Osteoblast (primary cell): Measurements from ENCODE around the gene ATOSA. TPM values are rescaled to one million over a fixed set of nuclear protein-coding genes. Genes with fewer than 3 reads are reported as not detected.

Experiments used
- DNase-seq: peaks from one replicate; pipeline ENCODE4 v3.0.0; 2011; ENCODE audit warnings: low spot score, mixed read lengths; ENCODE audit not compliant: insufficient read length; ENCODE audit errors: missing footprints
- H2AFZ ChIP-seq: 2 replicates; pipeline ENCODE4 v1.6.0; 2011; ENCODE audit warnings: mild to moderate bottlenecking, low read length
- H3K27ac ChIP-seq: 2 replicates; pipeline ENCODE4 v1.5.1; 2011; ENCODE audit warnings: mild to moderate bottlenecking, low read depth, low read length, moderate library complexity
- H3K27me3 ChIP-seq: 2 replicates; pipeline ENCODE4 v1.6.0; 2012; ENCODE audit warnings: mild to moderate bottlenecking, control low read depth, inconsistent platforms, low read length, moderate library complexity; ENCODE audit not compliant: insufficient read depth
- H3K36me3 ChIP-seq: 2 replicates; pipeline ENCODE4 v1.5.1; 2011; ENCODE audit warnings: mild to moderate bottlenecking, low read length, control low read depth, moderate library complexity; ENCODE audit not compliant: insufficient read depth
- H3K4me1 ChIP-seq: 2 replicates; pipeline ENCODE4 v1.5.1; 2011; ENCODE audit warnings: mild to moderate bottlenecking, low read length, control low read depth, moderate library complexity; ENCODE audit not compliant: insufficient read depth
- H3K4me2 ChIP-seq: 2 replicates; pipeline ENCODE4 v1.6.0; 2011; ENCODE audit warnings: mild to moderate bottlenecking, low read length; ENCODE audit not compliant: insufficient read depth
- H3K4me3 ChIP-seq: fragments of 200-600 bp; sonication (generic); 3 replicates; pipeline ENCODE4 v1.5.1; 2012; ENCODE audit warnings: mild to moderate bottlenecking, low read length, inconsistent platforms; ENCODE audit not compliant: insufficient read depth
- H3K79me2 ChIP-seq: 2 replicates; pipeline ENCODE4 v1.6.0; 2012; ENCODE audit warnings: mild to moderate bottlenecking, low read length, control low read depth, inconsistent platforms; ENCODE audit not compliant: insufficient read depth
- H3K9me3 ChIP-seq: 2 replicates; pipeline ENCODE4 v1.5.1; 2011; ENCODE audit warnings: low read depth, low read length, control low read depth
- H4K20me1 ChIP-seq: 2 replicates; pipeline ENCODE4 v1.6.0; 2012; ENCODE audit warnings: mild to moderate bottlenecking, low read length, control low read depth; ENCODE audit not compliant: insufficient read depth
- total RNA-seq: library from RNA; depleted of rRNA; stranded (reverse); fragments of >200 nt; gene quantifications from 2 replicates; pipeline ENCODE4 v1.2.3, GENCODE V29; 2012
- TF ChIP-seq, protein P1 (sequence below): IDR thresholded peaks from 2 replicates; pipeline ENCODE4 v1.5.1; 2011; ENCODE audit warnings: mild to moderate bottlenecking, low read depth, low read length, moderate library complexity; ENCODE audit errors: extremely low read depth

Gene ATOSA
- total RNA-seq, 1 donor: 34.4 TPM

DNA sequence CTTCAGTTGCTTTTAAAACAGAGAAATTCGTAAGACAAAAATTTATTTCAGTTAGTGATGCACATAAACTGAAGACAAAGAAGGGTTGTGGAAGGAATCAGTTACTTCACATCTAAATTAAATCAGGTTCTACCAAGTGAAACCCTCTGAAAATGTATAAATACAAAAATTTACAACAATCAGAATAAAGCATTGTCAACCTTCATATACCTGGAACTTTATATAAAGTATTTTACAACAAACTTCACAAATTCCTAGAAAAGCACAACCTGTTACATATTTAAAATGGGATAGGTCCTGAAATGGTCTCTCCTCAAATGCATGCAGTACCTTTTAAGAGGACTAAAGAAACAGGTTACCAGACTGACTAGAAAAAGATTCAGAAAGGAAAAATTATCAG, 26.9 kb downstream of the ATOSA start:
- Histone ChIP-seq H3K9me3 (no peaks in the 10 kb centered on the region), H3K27ac (peak overlapping the region; percentile 96), H2AFZ (no peak overlapping the region), H3K27me3 (no peaks in the 10 kb centered on the region), H3K4me3 (peak overlapping the region; percentile 65), H3K4me1 (peaks cover 49% of the 10 kb centered on the region), H3K36me3 (no peaks in the 10 kb centered on the region), H3K4me2 (peak overlapping the region; percentile 83), H4K20me1 (no peaks in the 10 kb centered on the region), H3K79me2 (peaks cover 13% of the 10 kb centered on the region)
- no peak for DNase-seq
- TF ChIP-seq, protein P1, sequence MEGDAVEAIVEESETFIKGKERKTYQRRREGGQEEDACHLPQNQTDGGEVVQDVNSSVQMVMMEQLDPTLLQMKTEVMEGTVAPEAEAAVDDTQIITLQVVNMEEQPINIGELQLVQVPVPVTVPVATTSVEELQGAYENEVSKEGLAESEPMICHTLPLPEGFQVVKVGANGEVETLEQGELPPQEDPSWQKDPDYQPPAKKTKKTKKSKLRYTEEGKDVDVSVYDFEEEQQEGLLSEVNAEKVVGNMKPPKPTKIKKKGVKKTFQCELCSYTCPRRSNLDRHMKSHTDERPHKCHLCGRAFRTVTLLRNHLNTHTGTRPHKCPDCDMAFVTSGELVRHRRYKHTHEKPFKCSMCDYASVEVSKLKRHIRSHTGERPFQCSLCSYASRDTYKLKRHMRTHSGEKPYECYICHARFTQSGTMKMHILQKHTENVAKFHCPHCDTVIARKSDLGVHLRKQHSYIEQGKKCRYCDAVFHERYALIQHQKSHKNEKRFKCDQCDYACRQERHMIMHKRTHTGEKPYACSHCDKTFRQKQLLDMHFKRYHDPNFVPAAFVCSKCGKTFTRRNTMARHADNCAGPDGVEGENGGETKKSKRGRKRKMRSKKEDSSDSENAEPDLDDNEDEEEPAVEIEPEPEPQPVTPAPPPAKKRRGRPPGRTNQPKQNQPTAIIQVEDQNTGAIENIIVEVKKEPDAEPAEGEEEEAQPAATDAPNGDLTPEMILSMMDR: no peak

DNA sequence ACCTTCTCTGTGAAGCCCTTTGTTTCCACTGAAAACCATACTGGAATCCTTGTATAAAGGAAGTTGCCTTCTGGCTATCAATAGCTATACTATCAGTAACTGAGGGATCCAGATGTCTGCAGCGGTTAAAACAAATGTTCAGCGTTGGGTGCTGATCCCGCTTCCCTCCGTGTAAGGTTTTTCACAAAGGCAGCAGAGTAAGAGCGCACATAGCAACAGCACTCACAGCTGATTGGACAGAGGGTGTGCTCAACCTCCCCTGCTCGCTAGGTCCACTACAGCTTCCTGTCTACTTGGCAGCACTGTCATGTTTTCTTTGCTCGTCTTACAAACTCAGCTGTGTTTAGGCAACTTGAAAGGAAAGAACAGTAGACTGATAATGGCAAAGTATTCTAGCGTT, 27.3 kb downstream of the ATOSA start:
- no peaks in the 10 kb centered on the region for H4K20me1 ChIP-seq
- H2AFZ ChIP-seq: peak overlapping the region; percentile 73
- H3K9me3 ChIP-seq: no peaks in the 10 kb centered on the region
- peaks cover 46% of the 10 kb centered on the region for H3K4me1 ChIP-seq
- H3K27me3 ChIP-seq: no peaks in the 10 kb centered on the region
- H3K27ac ChIP-seq: peak overlapping the region; percentile 96
- TF ChIP-seq, protein P1: no peak
- DNase-seq: peak; percentile 74
- peaks cover 13% of the 10 kb centered on the region for H3K79me2 ChIP-seq
- peak overlapping the region; percentile 83 for H3K4me2 ChIP-seq
- no peaks in the 10 kb centered on the region for H3K36me3 ChIP-seq
- H3K4me3 ChIP-seq: peak overlapping the region; percentile 65

DNA sequence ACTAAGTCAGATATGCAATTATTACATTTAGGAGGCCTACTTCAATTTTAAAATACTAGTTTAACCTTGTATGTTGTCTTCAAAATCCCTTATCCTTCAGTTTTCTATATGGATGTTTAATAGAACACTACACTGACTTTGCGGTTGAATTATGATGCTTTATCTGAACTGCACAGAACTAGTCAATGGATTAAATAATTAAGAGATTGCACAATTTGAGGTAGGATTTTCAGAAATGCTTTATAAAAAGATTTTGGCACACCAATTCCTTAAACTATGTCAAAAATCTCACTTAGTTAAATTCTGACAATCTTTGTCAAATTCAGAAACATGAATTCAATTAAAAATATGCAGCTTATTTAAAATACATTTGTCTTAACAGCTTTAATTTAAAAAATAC, 28.1 kb downstream of the ATOSA start:
- Histone ChIP-seq H3K9me3 (no peaks in the 10 kb centered on the region), H2AFZ (no peak overlapping the region), H3K27ac (peak overlapping the region; percentile 96), H3K4me1 (peaks cover 44% of the 10 kb centered on the region), H3K27me3 (no peaks in the 10 kb centered on the region), H3K79me2 (peaks cover 9% of the 10 kb centered on the region), H3K36me3 (no peaks in the 10 kb centered on the region), H3K4me3 (peak overlapping the region; percentile 65), H4K20me1 (no peaks in the 10 kb centered on the region), H3K4me2 (peak overlapping the region; percentile 83)
- TF ChIP-seq, protein P1: no peak
- no peak for DNase-seq

DNA sequence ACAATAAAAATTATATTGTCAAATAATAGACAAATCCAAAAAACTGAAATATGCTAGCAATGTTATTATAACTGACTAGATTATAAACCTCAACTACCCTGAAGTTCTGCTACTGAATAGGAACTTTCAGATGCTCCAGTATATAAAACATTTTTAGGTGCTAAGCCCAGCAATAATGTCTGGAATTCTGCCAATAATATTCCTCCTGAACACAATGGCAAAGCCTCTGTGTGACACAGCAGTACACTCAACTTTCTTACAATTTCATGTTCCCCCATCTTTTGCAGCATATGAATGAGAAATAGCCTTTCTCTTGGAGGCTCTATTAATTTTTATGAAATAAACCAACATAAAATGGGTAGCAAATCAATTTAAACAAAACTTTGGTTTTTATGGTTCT, 29.5 kb downstream of the ATOSA start:
- Histone ChIP-seq H3K27ac (no peak overlapping the region), H3K9me3 (no peaks in the 10 kb centered on the region), H3K27me3 (no peaks in the 10 kb centered on the region), H2AFZ (no peak overlapping the region), H4K20me1 (no peaks in the 10 kb centered on the region), H3K79me2 (no peaks in the 10 kb centered on the region), H3K4me1 (peaks cover 36% of the 10 kb centered on the region), H3K4me3 (no peak overlapping the region), H3K4me2 (no peak overlapping the region), H3K36me3 (no peaks in the 10 kb centered on the region)
- DNase-seq: no peak
- TF ChIP-seq, protein P1: no peak
